HepG2 (cell line): ENCODE measurements around the gene FZD4. TPM values are rescaled to one million over a fixed set of nuclear protein-coding genes. Genes with fewer than 3 reads are reported as not detected.

Source experiments
- ATAC-seq: fragments of 200-7000 bp; cut with Tn5 transposase; 3 replicates; pipeline ENCODE4 v1.9.1; 2020; ENCODE audit warnings: mild to moderate bottlenecking, moderate library complexity
- BruUV-seq: library from RNA; stranded (reverse); fragments of 400-500 nt; replicated peaks from 2 replicates; lab custom pipeline; 2021; lab: Mats Ljungman, UMichigan
- CTCF ChIA-PET: fragments of 300-600 bp; formaldehyde crosslinking; extraction: SDS; loops from one replicate; lab custom pipeline; 2021; ENCODE audit warnings: low total read pairs, inconsistent platforms, low intra/inter-chr PET ratio; lab: Yijun Ruan, JAX
- POLR2A ChIA-PET: fragments of 350-600 bp; sonication (Branson Sonifier 250); formaldehyde crosslinking; loops from one replicate; lab custom pipeline; 2020; ENCODE audit warnings: antibody characterized with exemption, inconsistent platforms; lab: Yijun Ruan, JAX
- DNase-seq: peaks from one replicate; pipeline ENCODE4 v3.0.0-alpha.2; 2015; ENCODE audit warnings: low spot score
- FAIRE-seq: peaks from 3 replicates; lab custom pipeline; 2011; peaks lifted over from hg19 to GRCh38; lab: Jason Lieb, UNC
- H2AFZ ChIP-seq: one replicate; pipeline ENCODE4 v1.6.1; 2011; ENCODE audit warnings: low read length, inconsistent platforms
- H3K27ac ChIP-seq: fragments of 300-600 bp; 3 replicates; pipeline ENCODE4 v1.8.0; 2011; ENCODE audit warnings: mixed run types, mild to moderate bottlenecking, mixed read lengths, low read length, inconsistent platforms; ENCODE audit not compliant: insufficient read depth; ENCODE audit errors: extremely low read length
- H3K27me3 ChIP-seq, 2 experiments: fragments of 200-600 bp in 1 of 2; 2 replicates in 1 of 2; 3 replicates in 1 of 2; pipeline versions ENCODE4 v1.6.0 to v1.8.0; 2011; ENCODE audit warnings: low read length in 2 of 2, mild to moderate bottlenecking in 2 of 2, moderate library complexity in 2 of 2, inconsistent platforms in 1 of 2; ENCODE audit not compliant: insufficient read depth in 2 of 2, control insufficient read depth in 1 of 2
- H3K36me3 ChIP-seq, 2 experiments: fragments of 200-600 bp in 1 of 2; replicated peaks in 1 of 2; 2 replicates in 1 of 2; 3 replicates in 1 of 2; pipeline versions ENCODE4 v1.5.1 to v1.8.0; 2011; ENCODE audit warnings: low read length in 2 of 2, inconsistent platforms in 1 of 2; ENCODE audit not compliant: insufficient read depth in 2 of 2, control insufficient read depth in 1 of 2
- H3K4me1 ChIP-seq: 2 replicates; pipeline ENCODE4 v1.5.1; 2012; ENCODE audit warnings: low read length, inconsistent platforms; ENCODE audit not compliant: insufficient read depth
- H3K4me2 ChIP-seq: 2 replicates; pipeline ENCODE4 v1.6.0; 2011; ENCODE audit warnings: low read depth, low read length, inconsistent platforms
- H3K4me3 ChIP-seq, 3 experiments: fragments of 200-600 bp in 1 of 3; sonication (generic), shearing (Covaris generic) in 1 of 3; replicated peaks in 1 of 3; 2 replicates each; pipeline ENCODE4 v1.5.1; 2011 to 2016; ENCODE audit warnings: low read length in 3 of 3, inconsistent platforms in 2 of 3, low read depth in 2 of 3, mild to moderate bottlenecking in 2 of 3, control low read depth in 1 of 3, mixed read lengths in 1 of 3; ENCODE audit not compliant: insufficient read depth in 1 of 3
- H3K79me2 ChIP-seq: one replicate; pipeline ENCODE4 v1.6.1; 2011; ENCODE audit warnings: low read length, inconsistent platforms; ENCODE audit not compliant: insufficient read depth
- H3K9ac ChIP-seq: 2 replicates; pipeline ENCODE4 v1.6.0; 2011; ENCODE audit warnings: mild to moderate bottlenecking, low read depth, low read length, inconsistent platforms; ENCODE audit not compliant: insufficient read depth
- H3K9me3 ChIP-seq: 2 replicates; pipeline ENCODE4 v1.5.1; 2012; ENCODE audit warnings: mild to moderate bottlenecking, low read length
- H4K20me1 ChIP-seq: 2 replicates; pipeline ENCODE4 v1.6.0; 2011; ENCODE audit warnings: inconsistent platforms, mild to moderate bottlenecking, low read length, moderate library complexity; ENCODE audit not compliant: insufficient read depth
- DMAP1 ChIP-seq: IDR thresholded peaks from 2 replicates; pipeline ENCODE4 v1.6.1; 2016
- HOXA3 ChIP-seq: sonication (generic); formaldehyde crosslinking; IDR thresholded peaks from 2 replicates; pipeline ENCODE4 v1.5.0; 2020; ENCODE audit warnings: missing genetic modification reagents
- IRF2 ChIP-seq: IDR thresholded peaks from 2 replicates; pipeline ENCODE4 v1.6.1; 2018; ENCODE audit warnings: missing genetic modification reagents, missing compliant biosample characterization
- LCORL ChIP-seq, 2 experiments: fragments of 450-650 bp in 1 of 2; sonication (generic) in 1 of 2; formaldehyde crosslinking in 1 of 2; IDR thresholded peaks; 2 replicates each; pipeline versions ENCODE4 v1.5.0 to v1.6.1; 2017 to 2020; ENCODE audit warnings: antibody characterized with exemption in 1 of 2, missing genetic modification reagents in 1 of 2
- NFRKB ChIP-seq: fragments of 450-650 bp; IDR thresholded peaks from 2 replicates; pipeline ENCODE4 v1.6.1; 2017
- NPAS2 ChIP-seq: sonication (generic); formaldehyde crosslinking; IDR thresholded peaks from 2 replicates; pipeline ENCODE4 v1.8.0; 2022; ENCODE audit warnings: mild to moderate bottlenecking, missing genetic modification reagents, borderline replicate concordance
- SIN3A ChIP-seq: IDR thresholded peaks from 2 replicates; pipeline ENCODE4 v1.6.1; 2011; ENCODE audit warnings: low read depth, mild to moderate bottlenecking, control low read depth, low read length, borderline replicate concordance
- SNAPC2 ChIP-seq: sonication (generic); formaldehyde crosslinking; IDR thresholded peaks from 2 replicates; pipeline ENCODE4 v1.8.1; 2022; ENCODE audit warnings: mild to moderate bottlenecking, missing genetic modification reagents
- THYN1 ChIP-seq: sonication (generic); formaldehyde crosslinking; IDR thresholded peaks from 2 replicates; pipeline ENCODE4 v1.8.1; 2023; ENCODE audit warnings: low read depth, mild to moderate bottlenecking, moderate library complexity, missing genetic modification reagents, borderline replicate concordance
- ZFY ChIP-seq: sonication (generic); formaldehyde crosslinking; IDR thresholded peaks from 2 replicates; pipeline ENCODE4 v1.4.0; 2020; ENCODE audit warnings: missing genetic modification reagents
- ZNF180 ChIP-seq: sonication (generic); formaldehyde crosslinking; IDR thresholded peaks from 2 replicates; pipeline ENCODE4 v1.4.0; 2020; ENCODE audit warnings: low read depth, missing genetic modification reagents, borderline replicate concordance
- ZNF292 ChIP-seq: sonication (generic); formaldehyde crosslinking; IDR thresholded peaks from 2 replicates; pipeline ENCODE4 v1.8.1; 2022; ENCODE audit warnings: mild to moderate bottlenecking, low read depth, missing genetic modification reagents, borderline replicate concordance
- WGBS: methylation state at CpG from one replicate; pipeline ENCODE4 v1.1.6; 2017; ENCODE audit warnings: low lambda C conversion rate; 5-methylcytosine and 5-hydroxymethylcytosine counted together
- in situ Hi-C: cut with HindIII; loops from 2 replicates; pipeline ENCODE4 v1.10.0; 2017; ENCODE audit warnings: low pct_unique_long_range_greater_than_20kb; ENCODE audit not compliant: extremely low pct_ligation_motif_present
- intact Hi-C: fragments of 100-400 bp; cut with micrococcal nuclease; formaldehyde crosslinking; loops from one replicate; pipeline ENCODE4 v1.10.0; 2022; ENCODE audit not compliant: unreplicated experiment
- polyA plus RNA-seq, 8 experiments: library from polyadenylated mRNA; depleted of rRNA in 3 of 8; stranded (reverse) in 7 of 8; unstranded in 1 of 8; fragments of >200 nt; fragmentation: Illumina TruSeq in 4 of 8; extraction: Trizol in 4 of 8; gene quantifications; 2 replicates each; pipeline versions ENCODE4 v1.2.1 to v1.2.3, GENCODE V29; 2011 to 2016; ENCODE audit warnings: low read depth in 4 of 8, missing spikeins in 1 of 8, mixed read lengths in 1 of 8; ENCODE audit not compliant: insufficient read depth in 1 of 8
- total RNA-seq, 5 experiments: library from RNA; depleted of rRNA; stranded (reverse); fragments of >200 nt; fragmentation: Illumina TruSeq; extraction: Trizol; gene quantifications; 2 replicates each; pipeline ENCODE4 v1.2.3, GENCODE V29; 2016; ENCODE audit warnings: low read depth in 1 of 5
- TF ChIP-seq, protein P1 (sequence below): sonication (generic); formaldehyde crosslinking; IDR thresholded peaks from 2 replicates; pipeline ENCODE4 v1.4.0; 2020; ENCODE audit warnings: missing genetic modification reagents
- TF ChIP-seq, protein P2 (sequence below): sonication (generic); formaldehyde crosslinking; IDR thresholded peaks from 2 replicates; pipeline ENCODE4 v1.9.0; 2021; ENCODE audit warnings: mild to moderate bottlenecking, missing genetic modification reagents

The FZD4 gene
- total and polyA plus RNA-seq, 2 of the 13 experiments (the other 11 are each of a cell fraction or from before 2014, with no cell fraction given) = 46.5 to 70.4 TPM

DNA sequence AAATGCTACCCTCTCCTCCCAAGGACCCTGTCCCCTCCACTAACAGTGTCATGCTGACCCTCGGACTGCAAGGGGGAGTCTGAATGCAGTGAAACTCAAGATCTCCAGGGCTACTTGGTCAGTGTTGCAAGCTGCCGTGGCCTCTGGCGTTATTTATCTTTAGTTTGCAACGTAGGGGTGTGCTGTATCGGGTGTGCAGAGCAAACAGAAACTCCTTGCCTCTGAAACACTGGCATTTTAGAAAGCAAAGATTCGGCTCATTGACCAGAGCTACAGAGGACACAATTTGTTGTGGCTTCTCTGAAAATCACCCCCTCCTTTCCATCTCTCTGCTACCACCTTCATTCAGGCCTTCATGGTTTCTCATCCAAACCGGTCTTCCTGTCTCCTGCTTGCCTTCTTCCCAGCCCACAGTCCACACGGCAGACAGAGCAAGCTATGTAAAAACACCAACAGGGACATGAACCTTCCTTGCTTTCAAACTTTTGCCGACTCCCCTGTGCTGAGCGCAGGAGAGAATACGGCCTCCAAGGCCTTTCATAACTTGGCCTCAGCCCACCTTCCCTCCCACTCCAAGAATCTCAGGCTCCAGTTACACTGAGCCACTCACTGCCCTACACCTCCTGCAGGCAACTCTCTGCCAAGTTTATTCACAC lies 14.9 kb downstream of the FZD4 start:
- H4K20me1 ChIP-seq = no peaks in the 10 kb centered on the region
- DNase-seq = peak; percentile 74
- in situ Hi-C loops = no loop called here
- H3K4me1 ChIP-seq = peaks cover 43% of the 10 kb centered on the region
- peak overlapping the region; percentile 60 for H2AFZ ChIP-seq
- ChIA-PET CTCF (interaction anchor here (0.7 to 4.8 kb wide), 6 partner anchors 38 to 481 kb away, joined by 3 to 29 read pairs (median 4); no protein-coding TSS in a partner anchor), POLR2A (interaction anchor here (0.7 to 5.2 kb wide), 15 partner anchors 8 to 481 kb away, joined by 3 to 287 read pairs (median 6); partner anchors contain the start of genes FZD4 and TMEM135)
- 1% methylated on average over 10 of the region's 11 CpGs for WGBS
- H3K27ac ChIP-seq = peak overlapping the region; percentile 94
- no peaks in the 10 kb centered on the region for H3K79me2 ChIP-seq
- H3K4me2 ChIP-seq = peak overlapping the region; percentile 99
- no peaks in the 10 kb centered on the region; a peak in 1 of 5 replicates for H3K27me3 ChIP-seq
- FAIRE-seq = peak; percentile 77
- no peaks in the 10 kb centered on the region for H3K9me3 ChIP-seq
- no TSS peak for BruUV-seq
- H3K36me3 ChIP-seq = no peaks in the 10 kb centered on the region
- peak; percentile 71 for ATAC-seq
- intact Hi-C loops = loop anchor here (1.0 to 5.0 kb wide), 3 partner anchors 89 to 157 kb away; partner anchors contain the start of gene TMEM135
- peak overlapping the region; percentile 75 for H3K9ac ChIP-seq
- H3K4me3 ChIP-seq = peak overlapping the region; percentile 56 to 71 (median 67)
- TF ChIP-seq ZFY (CRISPR knock-in tag) = peak; percentile 43
- no peak for TF ChIP-seq LCORL (IDR thresholded peaks at IDR 0.05)
- TF ChIP-seq LCORL (CRISPR knock-in tag; IDR thresholded peaks at IDR 0.05) = no peak
- TF ChIP-seq ZNF292 = peak; percentile 40; the same call in 1 of the 2 replicates
- TF ChIP-seq DMAP1 (CRISPR knock-in tag) = peak; percentile 13; the same call in 1 of the 2 replicates
- no peak for TF ChIP-seq ZNF180
- TF ChIP-seq, protein P1, sequence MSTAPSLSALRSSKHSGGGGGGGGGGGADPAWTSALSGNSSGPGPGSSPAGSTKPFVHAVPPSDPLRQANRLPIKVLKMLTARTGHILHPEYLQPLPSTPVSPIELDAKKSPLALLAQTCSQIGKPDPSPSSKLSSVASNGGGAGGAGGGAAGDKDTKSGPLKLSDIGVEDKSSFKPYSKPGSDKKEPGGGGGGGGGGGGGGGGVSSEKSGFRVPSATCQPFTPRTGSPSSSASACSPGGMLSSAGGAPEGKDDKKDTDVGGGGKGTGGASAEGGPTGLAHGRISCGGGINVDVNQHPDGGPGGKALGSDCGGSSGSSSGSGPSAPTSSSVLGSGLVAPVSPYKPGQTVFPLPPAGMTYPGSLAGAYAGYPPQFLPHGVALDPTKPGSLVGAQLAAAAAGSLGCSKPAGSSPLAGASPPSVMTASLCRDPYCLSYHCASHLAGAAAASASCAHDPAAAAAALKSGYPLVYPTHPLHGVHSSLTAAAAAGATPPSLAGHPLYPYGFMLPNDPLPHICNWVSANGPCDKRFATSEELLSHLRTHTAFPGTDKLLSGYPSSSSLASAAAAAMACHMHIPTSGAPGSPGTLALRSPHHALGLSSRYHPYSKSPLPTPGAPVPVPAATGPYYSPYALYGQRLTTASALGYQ (CRISPR knock-in tag) = 0 out of 2 replicates have a peak, but pooled peaks have one; percentile 46
- no peak for TF ChIP-seq NPAS2 (CRISPR knock-in tag)
- TF ChIP-seq SNAPC2 (CRISPR knock-in tag) = peak; percentile 76; the same call in 1 of the 2 replicates
- 0 out of 2 replicates have a peak, but pooled peaks have one; percentile 31 for TF ChIP-seq HOXA3 (CRISPR knock-in tag)
- TF ChIP-seq, protein P2, sequence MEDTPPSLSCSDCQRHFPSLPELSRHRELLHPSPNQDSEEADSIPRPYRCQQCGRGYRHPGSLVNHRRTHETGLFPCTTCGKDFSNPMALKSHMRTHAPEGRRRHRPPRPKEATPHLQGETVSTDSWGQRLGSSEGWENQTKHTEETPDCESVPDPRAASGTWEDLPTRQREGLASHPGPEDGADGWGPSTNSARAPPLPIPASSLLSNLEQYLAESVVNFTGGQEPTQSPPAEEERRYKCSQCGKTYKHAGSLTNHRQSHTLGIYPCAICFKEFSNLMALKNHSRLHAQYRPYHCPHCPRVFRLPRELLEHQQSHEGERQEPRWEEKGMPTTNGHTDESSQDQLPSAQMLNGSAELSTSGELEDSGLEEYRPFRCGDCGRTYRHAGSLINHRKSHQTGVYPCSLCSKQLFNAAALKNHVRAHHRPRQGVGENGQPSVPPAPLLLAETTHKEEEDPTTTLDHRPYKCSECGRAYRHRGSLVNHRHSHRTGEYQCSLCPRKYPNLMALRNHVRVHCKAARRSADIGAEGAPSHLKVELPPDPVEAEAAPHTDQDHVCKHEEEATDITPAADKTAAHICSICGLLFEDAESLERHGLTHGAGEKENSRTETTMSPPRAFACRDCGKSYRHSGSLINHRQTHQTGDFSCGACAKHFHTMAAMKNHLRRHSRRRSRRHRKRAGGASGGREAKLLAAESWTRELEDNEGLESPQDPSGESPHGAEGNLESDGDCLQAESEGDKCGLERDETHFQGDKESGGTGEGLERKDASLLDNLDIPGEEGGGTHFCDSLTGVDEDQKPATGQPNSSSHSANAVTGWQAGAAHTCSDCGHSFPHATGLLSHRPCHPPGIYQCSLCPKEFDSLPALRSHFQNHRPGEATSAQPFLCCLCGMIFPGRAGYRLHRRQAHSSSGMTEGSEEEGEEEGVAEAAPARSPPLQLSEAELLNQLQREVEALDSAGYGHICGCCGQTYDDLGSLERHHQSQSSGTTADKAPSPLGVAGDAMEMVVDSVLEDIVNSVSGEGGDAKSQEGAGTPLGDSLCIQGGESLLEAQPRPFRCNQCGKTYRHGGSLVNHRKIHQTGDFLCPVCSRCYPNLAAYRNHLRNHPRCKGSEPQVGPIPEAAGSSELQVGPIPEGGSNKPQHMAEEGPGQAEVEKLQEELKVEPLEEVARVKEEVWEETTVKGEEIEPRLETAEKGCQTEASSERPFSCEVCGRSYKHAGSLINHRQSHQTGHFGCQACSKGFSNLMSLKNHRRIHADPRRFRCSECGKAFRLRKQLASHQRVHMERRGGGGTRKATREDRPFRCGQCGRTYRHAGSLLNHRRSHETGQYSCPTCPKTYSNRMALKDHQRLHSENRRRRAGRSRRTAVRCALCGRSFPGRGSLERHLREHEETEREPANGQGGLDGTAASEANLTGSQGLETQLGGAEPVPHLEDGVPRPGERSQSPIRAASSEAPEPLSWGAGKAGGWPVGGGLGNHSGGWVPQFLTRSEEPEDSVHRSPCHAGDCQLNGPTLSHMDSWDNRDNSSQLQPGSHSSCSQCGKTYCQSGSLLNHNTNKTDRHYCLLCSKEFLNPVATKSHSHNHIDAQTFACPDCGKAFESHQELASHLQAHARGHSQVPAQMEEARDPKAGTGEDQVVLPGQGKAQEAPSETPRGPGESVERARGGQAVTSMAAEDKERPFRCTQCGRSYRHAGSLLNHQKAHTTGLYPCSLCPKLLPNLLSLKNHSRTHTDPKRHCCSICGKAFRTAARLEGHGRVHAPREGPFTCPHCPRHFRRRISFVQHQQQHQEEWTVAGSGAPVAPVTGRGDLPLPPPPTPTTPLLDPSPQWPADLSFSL (CRISPR knock-in tag) = peak; percentile 43; the same call in 1 of the 2 replicates
- peak; percentile 11; the same call in 1 of the 2 replicates for TF ChIP-seq IRF2 (CRISPR knock-in tag)
- no peak for TF ChIP-seq NFRKB
- TF ChIP-seq THYN1 (CRISPR knock-in tag) = 0 out of 2 replicates have a peak, but pooled peaks have one; percentile 52
- 0 out of 2 replicates have a peak, but pooled peaks have one; percentile 30 for TF ChIP-seq SIN3A
